HG02642 (cell line): ENCODE results near the gene ANKK1.

Experiments used
- ATAC-seq: cut with Tn5 transposase; IDR thresholded peaks from one replicate; pipeline ENCODE4 v1.9.1; 2021; ENCODE audit warnings: mild to moderate bottlenecking; ENCODE audit not compliant: unreplicated experiment, poor library complexity

Gene ANKK1

DNA sequence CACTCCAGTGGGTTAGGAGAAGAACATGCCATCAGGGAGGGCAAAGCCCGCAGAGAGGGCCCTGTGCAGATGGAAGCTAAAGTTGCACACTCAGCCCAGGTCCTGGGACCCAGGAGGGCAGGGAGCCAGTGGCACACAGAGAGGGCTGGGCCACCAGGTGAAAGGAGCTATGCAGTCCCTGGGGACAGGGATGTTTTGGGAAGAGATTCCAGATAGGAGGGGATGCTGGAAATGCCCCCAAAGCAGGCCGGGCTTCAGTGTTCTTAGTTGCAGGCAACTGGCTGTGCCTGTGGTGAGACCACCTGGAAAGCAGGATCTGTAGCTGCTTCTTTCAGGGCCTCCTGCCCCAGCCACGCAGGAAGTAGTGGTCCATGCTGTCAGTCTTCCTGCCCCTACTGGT, 19.6 kb downstream of the ANKK1 start:
- ATAC-seq, result no peak

DNA sequence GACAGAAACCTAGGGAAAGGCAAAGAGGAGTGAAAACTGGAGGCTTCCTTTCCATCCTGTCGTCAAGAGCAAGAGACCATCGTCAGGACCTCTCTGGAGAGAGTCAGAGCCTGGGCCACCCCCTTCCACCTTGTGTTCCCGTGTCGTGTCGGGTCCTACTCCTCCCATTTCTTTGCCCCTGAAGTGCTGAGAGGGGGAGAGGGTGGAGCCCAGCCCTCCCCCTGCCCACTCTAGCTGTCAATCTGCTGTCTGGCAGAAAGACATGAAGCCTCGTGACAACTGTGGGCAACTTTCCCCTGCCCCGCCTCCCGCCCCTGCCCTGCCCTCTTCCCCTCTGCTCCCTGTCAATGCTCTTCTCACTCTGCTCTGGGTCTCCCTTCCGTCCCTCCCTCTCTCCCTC, 20.6 kb downstream of the ANKK1 start:
- ATAC-seq, result no peak

DNA sequence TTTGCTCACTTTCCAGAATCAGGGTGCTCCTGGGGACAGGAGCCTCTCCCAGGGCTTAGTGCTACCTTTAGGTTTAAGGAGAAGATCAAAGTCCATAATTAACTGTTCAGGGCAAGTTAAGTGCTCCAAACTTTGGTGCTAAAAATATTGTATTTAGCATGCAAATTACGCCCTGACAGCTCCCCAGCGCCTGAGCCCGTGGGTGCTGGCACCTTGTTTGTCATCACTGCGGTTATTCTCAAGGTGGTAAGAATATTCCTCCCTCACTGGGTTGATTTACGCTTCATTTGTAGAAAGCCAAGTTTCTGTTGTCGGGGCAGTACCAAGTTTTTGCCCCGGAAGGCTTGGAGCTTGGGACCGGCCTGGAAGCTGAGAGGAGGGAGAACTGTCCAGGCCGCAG, 21.3 kb downstream of the ANKK1 start:
- no peak for ATAC-seq

DNA sequence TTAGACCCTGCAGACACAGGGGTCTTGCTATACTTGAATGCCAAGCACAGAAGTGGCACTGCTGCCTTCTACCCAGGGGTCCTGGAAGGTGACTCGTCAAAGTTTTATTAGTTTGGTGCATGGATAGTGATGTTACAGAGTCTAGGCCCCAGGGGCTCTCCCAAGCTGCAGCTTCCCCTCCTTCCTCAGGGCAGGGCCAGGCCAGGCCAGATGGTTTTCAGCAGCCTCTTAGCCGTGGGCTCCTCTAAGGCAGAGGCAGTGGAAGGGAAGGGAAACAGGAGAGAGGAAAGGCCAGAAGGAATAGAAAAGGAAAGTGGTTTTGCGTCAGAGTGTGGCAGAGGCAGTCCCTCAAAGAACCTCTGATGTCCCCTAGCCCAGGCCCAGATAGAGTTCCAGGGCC, 21.9 kb downstream of the ANKK1 start:
- ATAC-seq, result no peak

DNA sequence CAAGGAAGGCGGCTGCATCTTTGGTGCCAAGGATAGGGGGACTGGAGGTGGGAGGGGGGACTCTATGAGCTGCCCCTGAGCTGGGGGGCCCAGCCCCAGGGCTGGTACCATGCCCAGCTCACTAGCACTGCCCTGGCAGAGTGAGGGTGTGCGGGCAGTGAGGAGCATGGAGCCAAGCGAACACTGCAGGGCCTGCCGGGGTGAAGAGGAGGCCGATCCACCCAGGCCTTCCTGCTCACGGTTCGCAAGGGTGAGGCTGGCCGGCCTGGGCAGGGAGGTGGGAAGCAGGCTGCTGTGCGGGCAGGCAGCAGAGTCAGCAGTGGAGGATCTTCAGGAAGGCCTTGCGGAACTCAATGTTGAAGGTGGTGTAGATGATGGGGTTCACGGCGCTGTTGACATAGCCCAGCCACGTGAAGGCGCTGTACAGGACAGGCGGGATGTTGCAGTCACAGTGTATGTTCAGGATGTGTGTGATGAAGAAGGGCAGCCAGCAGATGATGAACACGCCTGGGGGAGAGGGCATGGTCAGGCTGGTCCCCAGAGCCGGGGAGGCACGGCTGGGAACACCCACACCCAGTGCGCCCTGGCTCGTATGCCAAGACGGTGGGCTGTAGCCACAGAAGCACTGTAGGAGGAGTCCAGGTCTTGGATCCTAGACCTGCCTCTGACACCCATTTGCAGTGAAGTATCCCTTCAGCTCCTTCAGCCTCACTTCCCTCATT, 23.0 kb downstream of the ANKK1 start:
- ATAC-seq, result no peak

DNA sequence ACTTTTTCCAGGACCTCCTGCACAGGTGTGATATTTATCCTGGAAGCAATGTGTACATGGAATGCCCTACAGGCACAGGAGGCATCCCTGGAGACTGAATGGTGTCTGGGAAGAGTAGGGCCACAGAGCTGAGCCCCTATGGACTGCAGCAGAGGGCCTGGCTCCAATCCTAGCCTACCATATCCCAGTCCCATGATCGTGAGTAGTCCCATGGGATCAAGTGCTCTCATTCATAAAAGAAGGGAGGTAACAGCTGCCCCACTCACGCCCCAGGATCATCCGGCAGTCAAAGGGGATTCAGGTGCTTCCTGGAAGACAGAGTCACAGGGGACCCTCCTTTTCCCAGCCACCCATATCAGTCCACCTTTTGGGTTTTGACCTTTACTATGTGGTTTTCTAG, 24.0 kb downstream of the ANKK1 start:
- ATAC-seq, result no peak

DNA sequence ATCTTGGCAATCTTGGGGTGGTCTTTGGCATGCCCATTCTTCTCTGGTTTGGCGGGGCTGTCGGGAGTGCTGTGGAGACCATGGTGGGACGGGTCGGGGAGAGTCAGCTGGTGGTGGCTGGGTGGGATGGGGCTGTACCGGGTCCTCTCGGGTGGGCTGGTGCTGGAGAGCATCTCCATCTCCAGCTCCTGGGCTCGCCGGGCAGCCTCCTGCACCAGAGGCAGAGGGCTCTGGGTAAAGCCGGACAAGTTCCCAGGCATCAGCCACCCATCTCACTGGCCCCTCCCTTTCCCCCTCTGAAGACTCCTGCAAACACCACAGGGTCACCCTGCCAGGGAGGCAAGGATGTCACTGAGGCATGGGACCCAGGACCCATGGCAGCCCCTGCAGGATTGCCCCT, 25.1 kb downstream of the ANKK1 start:
- ATAC-seq, result no peak

DNA sequence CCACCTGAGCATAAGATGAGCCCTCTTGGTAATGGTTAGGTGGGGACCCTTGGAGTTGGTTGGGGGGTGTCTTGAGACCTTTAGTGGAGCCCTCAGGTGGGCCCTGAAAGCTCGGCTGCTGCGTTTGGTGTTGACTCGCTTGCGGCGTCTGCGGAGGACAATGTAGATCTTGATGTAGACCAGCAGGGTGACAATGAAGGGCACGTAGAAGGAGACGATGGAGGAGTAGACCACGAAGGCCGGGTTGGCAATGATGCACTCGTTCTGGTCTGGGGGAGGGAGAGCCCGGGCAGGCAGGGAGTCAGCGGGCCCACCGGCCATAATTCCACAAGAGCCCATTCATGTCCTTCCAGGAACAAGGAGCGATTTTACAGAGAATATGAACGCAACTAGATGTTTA, 27.8 kb downstream of the ANKK1 start:
- no peak for ATAC-seq

DNA sequence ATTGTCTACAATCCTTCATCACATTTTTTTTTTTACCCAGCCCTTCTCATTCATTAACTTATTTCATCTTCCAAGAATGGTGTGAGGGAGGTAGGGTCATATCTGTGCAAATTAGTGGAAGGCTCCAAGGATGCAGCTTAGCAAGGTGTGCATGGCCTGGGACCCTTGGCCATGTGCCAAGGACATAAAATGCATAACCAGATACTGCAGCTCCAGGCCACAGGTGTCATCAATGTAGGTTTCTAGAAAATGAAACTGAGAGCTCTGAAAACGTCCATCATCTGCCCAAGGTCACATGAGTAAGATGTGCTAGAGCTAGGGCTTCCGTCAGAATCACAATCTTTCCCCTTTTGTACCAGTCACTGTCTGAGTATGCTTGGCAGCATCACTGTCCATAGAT, 29.8 kb downstream of the ANKK1 start:
- ATAC-seq, result no peak

DNA sequence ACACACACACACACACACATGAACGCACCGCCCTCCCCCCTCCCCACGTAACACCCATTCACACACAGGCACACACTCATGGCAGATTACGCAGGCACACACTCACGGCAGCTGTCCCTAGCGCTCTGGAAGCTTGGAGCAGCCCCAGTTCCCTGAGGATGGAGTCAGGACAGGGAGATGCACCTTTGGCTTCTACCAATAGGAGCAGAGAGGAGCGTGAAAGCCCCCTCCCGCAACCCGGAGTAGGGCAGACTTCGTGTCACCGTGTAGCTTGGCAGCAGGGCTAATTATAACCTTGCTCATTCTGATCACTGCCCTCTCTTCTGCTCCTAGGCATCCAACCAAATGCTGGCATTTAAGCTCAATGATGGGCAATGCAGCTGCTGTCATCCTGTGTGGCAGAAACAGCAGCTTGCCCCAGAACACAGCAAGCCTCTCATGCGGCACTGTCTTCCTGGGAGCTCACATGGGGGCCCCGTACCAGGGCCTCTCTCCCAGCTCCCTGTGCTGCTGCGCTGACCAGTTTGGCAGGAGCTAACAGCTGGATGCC, 31.9 kb downstream of the ANKK1 start:
- no peak for ATAC-seq

DNA sequence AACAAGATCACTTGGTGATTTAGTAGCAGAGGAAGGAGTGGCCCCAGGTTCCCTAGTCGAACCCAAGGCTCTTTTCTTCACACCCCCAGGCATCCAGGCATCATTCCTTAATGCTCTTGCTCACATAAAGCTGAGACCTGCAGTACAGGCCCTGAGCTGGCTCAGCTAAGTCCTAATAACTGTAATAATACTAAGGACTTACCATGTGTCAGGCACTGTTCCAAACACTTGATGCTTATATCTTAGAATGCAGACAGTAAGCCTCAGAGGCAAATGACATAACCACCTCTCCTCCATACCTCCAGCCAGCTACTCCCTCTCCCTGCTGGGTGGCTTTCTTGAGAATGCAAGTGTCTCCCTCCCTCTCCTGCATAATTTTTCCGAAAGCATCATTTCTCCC, 33.2 kb downstream of the ANKK1 start:
- ATAC-seq, result no peak

DNA sequence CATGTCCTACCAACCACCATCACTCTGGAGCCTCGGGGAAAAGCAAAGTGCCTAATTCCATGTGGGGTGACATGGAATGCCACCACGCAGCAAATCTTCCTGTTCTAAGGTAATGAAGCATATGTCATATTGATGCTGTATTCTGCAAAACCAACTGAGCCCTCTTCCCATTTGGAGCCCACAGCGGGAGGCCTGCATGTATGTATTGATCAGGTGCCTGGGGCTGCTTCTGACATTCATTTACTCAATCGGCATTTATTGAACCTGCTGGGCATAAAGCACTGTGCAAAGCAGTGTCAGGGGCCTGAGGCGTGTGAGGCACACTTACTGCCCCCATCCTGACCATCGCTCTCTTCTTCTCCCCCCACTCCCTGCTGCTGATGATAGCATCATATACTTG, 39.1 kb downstream of the ANKK1 start:
- ATAC-seq, result no peak

DNA sequence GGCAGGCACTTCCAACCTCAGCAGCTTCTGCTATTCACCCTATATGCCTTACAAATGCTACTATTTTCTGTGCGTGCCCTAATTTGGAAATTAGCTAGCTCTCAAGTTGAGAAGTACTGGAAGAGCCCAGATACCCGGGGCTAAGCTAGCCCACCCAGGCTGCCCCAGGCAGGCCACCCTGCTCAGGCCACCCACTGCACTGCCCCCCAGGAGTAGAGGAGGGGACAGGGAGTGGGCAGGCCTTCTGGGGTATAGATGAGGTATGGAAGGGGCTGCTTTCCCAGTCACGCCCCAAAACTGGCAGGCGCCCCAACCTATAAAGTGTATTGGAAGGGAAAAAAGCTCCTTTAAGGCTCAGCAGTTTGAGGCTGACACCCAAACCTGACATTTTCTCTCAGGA, 44.2 kb downstream of the ANKK1 start:
- ATAC-seq, result no peak

DNA sequence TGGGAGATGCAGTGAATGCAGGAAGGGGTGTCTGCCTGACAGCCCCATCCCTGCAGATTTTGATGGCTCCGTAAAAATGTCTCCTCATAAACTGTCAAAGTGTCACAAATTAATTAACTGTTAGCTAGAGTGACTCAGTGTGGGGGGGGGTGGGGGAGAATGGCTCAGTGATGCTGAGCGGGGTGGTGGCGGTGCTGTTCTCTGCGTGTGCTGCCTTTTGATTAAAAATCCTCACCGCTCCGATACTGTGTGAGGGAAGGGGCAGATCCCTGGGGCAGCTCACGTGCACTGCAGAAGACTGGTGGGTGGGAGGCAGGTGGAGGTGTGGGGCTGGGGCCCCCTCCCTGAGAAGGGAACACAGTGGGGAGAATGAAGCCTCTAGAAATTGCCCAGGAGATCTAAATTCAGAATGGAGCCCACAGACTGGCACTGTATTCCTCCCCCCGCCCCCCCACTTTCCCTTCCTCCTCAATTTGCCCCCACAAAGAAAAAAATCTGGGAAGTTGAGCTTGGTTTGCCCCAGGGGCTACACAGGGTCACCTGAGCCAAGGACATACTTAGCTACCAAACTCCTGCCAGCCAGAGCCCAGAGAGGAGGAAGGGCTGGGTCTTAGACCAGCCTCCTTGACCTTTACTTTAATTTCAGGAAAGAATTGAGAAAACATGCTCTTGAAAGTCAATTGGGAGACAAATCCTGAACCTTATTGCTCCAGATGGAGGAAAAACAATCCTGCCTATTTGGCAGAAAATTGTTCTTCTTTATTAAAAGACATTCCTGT, 47.8 kb downstream of the ANKK1 start:
- ATAC-seq, result no peak

DNA sequence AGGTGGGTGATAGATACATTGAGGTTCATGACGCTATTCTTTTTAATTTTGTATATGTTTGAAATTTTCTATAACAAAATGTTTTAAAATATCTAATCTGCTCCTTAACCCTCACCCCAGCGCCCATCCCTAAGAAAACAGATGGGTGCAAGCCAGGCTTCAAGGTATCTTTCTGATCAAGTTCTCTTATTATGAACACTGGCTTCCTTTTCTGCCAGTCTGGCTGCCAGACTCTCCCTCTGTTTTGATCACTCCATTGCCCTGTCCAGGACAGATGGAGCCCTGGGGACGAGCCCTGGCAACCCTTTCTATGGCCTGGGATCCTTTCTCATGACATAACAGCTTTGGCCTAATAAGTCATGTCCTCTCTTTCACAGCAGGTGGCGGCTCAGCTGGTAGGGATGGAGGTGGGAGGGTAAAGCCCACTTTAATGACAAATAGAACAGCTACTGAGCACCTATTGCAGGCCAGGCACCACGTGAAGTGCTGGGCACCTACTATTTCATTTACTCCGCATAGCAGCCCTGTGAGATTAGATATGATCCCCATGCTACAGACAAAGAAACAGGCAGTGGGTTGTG, 49.2 kb downstream of the ANKK1 start:
- ATAC-seq, result no peak

DNA sequence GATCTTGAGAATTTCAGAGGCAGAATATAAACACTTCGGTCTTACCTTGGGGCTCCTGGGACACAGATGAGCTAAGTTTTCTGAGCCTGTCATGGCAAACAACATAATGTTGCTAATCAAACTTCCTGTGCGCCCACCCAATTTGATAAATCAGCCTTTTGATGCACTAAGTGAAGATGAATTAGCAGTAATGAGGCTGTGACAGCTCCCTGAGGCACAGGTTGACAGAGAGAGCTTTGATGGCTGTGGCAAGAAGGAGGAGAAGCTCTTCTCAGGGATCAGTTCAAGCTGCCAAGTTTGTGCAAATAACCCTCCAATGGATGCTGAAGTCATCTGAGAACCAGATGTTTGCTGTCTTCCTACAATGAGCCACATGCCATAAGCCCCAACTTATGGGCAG, 53.2 kb downstream of the ANKK1 start:
- no peak for ATAC-seq

DNA sequence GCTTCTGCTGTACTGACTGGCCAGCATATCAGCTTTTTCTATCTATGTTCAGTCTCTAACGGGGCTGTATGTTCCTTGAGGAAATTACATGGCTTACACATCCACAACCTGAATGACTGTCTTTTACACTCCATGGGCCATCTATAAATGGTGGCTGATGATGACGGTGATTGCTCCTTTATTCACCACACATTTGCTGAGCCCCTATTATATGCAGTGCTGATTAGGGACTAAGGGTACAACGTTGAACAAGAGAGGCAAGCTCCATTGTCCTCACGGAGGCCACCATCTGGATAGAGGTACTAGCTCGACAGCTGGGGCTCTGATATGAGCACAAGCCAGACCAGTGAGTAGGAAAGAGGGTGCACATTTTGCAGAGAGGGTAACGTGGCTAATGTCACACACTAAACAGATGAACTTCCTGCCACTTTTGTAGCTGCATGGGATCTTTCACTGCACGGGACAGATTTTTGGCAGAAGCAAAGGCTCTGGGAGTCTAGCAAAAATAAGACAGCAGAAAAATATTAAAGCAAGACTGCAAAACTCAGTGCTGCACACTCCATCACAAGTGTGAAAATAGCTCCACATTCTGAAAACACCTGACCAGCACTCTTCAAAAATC, 57.0 kb downstream of the ANKK1 start:
- no peak for ATAC-seq

DNA sequence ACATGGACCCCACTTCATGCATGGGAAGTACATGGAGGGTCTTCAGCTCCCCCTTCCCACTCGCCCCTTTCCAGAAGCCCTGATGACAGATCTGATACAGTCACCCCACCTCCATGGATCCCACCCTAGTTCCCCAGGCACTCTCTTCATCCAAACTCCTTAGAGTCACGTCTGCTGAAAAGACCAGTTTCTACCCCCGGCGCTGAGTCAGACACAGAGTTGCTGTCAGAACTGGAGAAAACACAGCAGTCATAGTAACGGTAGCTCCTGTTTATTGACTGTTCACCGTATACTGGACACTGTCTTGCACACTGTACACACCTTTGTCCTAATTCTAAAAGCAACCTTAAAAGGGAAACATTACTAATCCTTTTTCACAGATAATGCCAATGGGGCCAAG, 58.5 kb downstream of the ANKK1 start:
- no peak for ATAC-seq

DNA sequence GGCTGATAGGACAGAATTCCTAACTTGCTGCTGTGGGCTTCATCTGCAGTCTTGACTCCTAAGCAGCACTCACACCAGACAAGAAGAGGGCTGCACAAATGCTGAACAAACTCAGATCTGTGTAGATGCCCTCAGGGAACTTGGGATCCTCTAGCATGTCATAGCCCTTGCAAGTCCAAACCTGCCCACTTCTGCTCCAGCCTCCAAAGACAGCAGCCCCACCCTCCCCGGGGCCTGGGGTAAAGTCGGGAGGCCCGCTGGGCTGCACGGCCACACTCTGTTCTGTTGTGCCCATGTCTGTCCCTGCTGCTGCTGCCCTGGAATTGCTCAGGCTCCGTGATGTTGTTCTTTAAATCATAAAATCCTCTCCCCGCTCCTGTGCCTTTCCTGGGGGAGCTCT, 59.4 kb downstream of the ANKK1 start:
- ATAC-seq, result no peak

DNA sequence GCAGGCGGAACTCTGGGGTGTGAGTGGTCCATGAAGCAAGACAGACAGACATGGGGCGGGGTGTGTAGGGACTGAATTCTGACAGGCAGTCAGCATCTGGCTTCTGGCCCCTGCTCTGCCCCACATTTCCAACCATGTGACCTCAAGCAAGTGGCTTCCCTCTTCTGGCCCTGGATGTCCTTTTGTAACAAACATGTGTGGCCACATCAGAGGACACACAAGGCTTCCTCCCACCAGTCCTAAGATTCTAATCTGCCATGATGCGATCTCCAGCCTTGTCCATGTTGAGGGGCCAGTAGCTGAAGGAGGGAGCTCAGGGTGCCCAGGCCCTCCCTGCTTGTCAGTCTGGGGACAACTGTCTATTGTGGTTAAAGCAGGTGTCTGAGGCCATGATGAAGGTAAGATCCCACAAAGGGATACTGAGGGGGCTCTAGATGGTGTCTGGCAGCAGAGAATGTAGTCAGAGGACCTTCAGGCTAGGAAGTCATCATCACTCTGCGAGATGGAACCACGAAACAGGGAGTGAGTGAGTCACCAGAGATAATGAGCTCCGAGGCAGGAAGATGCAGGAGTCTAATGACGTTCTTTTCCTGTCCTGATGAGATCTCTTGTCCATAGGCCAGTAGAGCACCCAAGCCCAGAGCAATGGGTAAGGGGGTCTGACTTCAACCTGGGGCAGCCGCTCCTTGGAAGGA, 60.2 kb downstream of the ANKK1 start:
- ATAC-seq, result no peak

DNA sequence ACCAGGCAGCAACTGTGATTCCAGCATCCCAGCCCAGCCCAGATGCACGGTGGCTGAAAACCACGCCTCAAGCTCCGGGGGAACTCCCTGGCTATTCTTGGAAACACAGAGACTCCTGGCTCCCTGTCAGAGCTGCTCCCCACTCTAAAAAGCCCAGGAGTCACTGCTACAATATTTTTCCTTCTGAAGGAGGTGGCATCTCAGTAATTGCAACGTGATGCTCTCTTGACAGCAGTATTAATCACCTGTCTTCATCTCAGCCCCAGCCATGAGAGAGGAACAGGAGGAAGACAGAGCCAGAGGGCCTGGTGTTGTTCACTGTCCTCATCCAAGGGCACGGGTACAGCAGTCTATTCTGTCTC, 60.7 kb downstream of the ANKK1 start:
- no peak for ATAC-seq
